Measurements from ENCODE around the gene SPCS2. TPM values are rescaled to one million over a fixed set of nuclear protein-coding genes. Genes with fewer than 3 reads are reported as not detected.

Gene SPCS2
- polyA plus RNA-seq, 1 of the 3 experiments (the other 2 are of a cell fraction), result 49.1 TPM

GRCh38 chr11:75025561-75025960, 76.5 kb downstream of the SPCS2 start:
- 83% methylated on average over 1 of the region's 1 CpG for WGBS (ENCODE audit: low lambda C conversion rate)
- Histone ChIP-seq H3K4me3 (ENCODE audit: low read depth in 2 of 2, low read length in 1 of 2) (no peak overlapping the region), H3K4me1 (ENCODE audit: control insufficient read depth in 1 of 2, insufficient read depth in 2 of 2, low read depth in 1 of 2, low read length in 1 of 2) (peaks cover 0 to 18% of the 10 kb centered on the region in 2 experiments; a peak in 1 of 4 replicates), H3K9me3 (no peaks in the 10 kb centered on the region), H4K20me1 (ENCODE audit: insufficient read depth) (no peaks in the 10 kb centered on the region), H3K27me3 (ENCODE audit: insufficient read depth) (no peaks in the 10 kb centered on the region), H2AFZ (ENCODE audit: low read depth) (no peak overlapping the region), H3K9ac (no peak overlapping the region), H3K9me2 (no peaks in the 10 kb centered on the region), H3K27ac (ENCODE audit: low read depth in 2 of 2, low read length in 1 of 2) (no peak overlapping the region), H3K36me3 (replicated peaks in 1 of 2; ENCODE audit: control insufficient read depth in 1 of 2, insufficient read depth in 2 of 2, low read length in 1 of 2) (no peaks in the 10 kb centered on the region), H3K4me2 (no peak overlapping the region), H3F3A (replicated peaks; ENCODE audit: insufficient read depth) (no peaks in the 10 kb centered on the region), H3K79me2 (ENCODE audit: insufficient read depth) (no peaks in the 10 kb centered on the region)
- DNase-seq, result no peak
- no peak for TF ChIP-seq TEAD4 (IDR thresholded peaks at IDR 0.05; ENCODE audit: borderline replicate concordance, insufficient read depth)
- no peak for TF ChIP-seq IRF3 (IDR thresholded peaks at IDR 0.05; ENCODE audit: low read depth, low read length)
- TF ChIP-seq GABPA (IDR thresholded peaks at IDR 0.05; ENCODE audit: low read depth), result no peak
- no peak for TF ChIP-seq YY1 (IDR thresholded peaks at IDR 0.05; ENCODE audit: low read depth)
- TF ChIP-seq FOXM1 (IDR thresholded peaks at IDR 0.05; ENCODE audit: low read depth), result no peak
- TF ChIP-seq EZH2phosphoT487 (IDR thresholded peaks at IDR 0.05; ENCODE audit: borderline replicate concordance, low read depth), result no peak
- no peak for TF ChIP-seq SIN3A (IDR thresholded peaks at IDR 0.05; ENCODE audit: borderline replicate concordance, low read depth, low read length)
- TF ChIP-seq GATA2 (CRISPR knock-in tag; IDR thresholded peaks at IDR 0.05), result no peak
- TF ChIP-seq PBX3 (IDR thresholded peaks at IDR 0.05), result no peak
- TF ChIP-seq NRF1 (IDR thresholded peaks at IDR 0.05; ENCODE audit: low read depth, low read length), result no peak
- TF ChIP-seq FOXJ3 (CRISPR knock-in tag; IDR thresholded peaks at IDR 0.05), result no peak
- TF ChIP-seq MAX (IDR thresholded peaks at IDR 0.05; ENCODE audit: low read depth), result no peak
- no peak for TF ChIP-seq CTCF (IDR thresholded peaks at IDR 0.05)
- no peak for TF ChIP-seq EP300 (IDR thresholded peaks at IDR 0.05; ENCODE audit: borderline replicate concordance in 1 of 2, low read depth in 1 of 2, low read length in 1 of 2)
- no peak for TF ChIP-seq RXRA (IDR thresholded peaks at IDR 0.05; ENCODE audit: borderline replicate concordance, low read depth)
- TF ChIP-seq FOSL2 (IDR thresholded peaks at IDR 0.05; ENCODE audit: borderline replicate concordance, low read depth), result no peak
- no peak for TF ChIP-seq POLR2AphosphoS5 (IDR thresholded peaks at IDR 0.05; ENCODE audit: low read depth, low read length)
- TF ChIP-seq TAF1 (IDR thresholded peaks at IDR 0.05; ENCODE audit: borderline replicate concordance, low read depth, low read length), result no peak
- no peak for TF ChIP-seq RFX5 (IDR thresholded peaks at IDR 0.05; ENCODE audit: low read length)
- no peak for TF ChIP-seq NFIC (IDR thresholded peaks at IDR 0.05; ENCODE audit: borderline replicate concordance)
- ChIA-PET CTCF (interaction anchor here (1.0 to 7.8 kb wide), 5 partner anchors 14 to 221 kb away, joined by 3 to 258 read pairs (median 3); no protein-coding TSS in a partner anchor), POLR2A (no interaction called here)
